Liver (tissue), 9 donors: Measurements from ENCODE around the gene SLC12A6. TPM values are rescaled to one million over a fixed set of nuclear protein-coding genes. Genes with fewer than 3 reads are reported as not detected.

Experiments used
- DNase-seq: peaks from one replicate; pipeline ENCODE4 v3.0.0-alpha.2; 2017; ENCODE audit warnings: low spot score
- H3K27ac ChIP-seq, 2 donors: one replicate each; pipeline ENCODE4 v1.7.0; 2013; ENCODE audit warnings: inconsistent platforms in 2 of 2, low read length in 2 of 2, control low read depth in 1 of 2, low read depth in 1 of 2, mild to moderate bottlenecking in 1 of 2
- H3K27me3 ChIP-seq, 4 donors: one replicate each; pipeline versions ENCODE4 v1.6.1 to v1.7.0; 2013; ENCODE audit warnings: low read length in 3 of 4, inconsistent platforms in 1 of 4, mild to moderate bottlenecking in 1 of 4, moderate library complexity in 1 of 4; ENCODE audit not compliant: control insufficient read depth in 4 of 4, insufficient read depth in 4 of 4
- H3K36me3 ChIP-seq, 4 donors: one replicate each; pipeline versions ENCODE4 v1.6.1 to v1.7.0; 2013; ENCODE audit warnings: low read length in 3 of 4, mild to moderate bottlenecking in 3 of 4, low read depth in 1 of 4, moderate library complexity in 1 of 4; ENCODE audit not compliant: control insufficient read depth in 4 of 4, insufficient read depth in 3 of 4
- H3K4me1 ChIP-seq, 4 donors: one replicate each; pipeline versions ENCODE4 v1.6.1 to v1.7.0; 2013; ENCODE audit warnings: low read length in 3 of 4, mild to moderate bottlenecking in 3 of 4, moderate library complexity in 1 of 4; ENCODE audit not compliant: control insufficient read depth in 4 of 4, insufficient read depth in 4 of 4
- H3K4me3 ChIP-seq, 3 donors: one replicate each; pipeline versions ENCODE4 v1.6.1 to v1.7.0; 2013; ENCODE audit warnings: low read length in 3 of 3, control low read depth in 1 of 3, low read depth in 1 of 3, mild to moderate bottlenecking in 1 of 3
- H3K9ac ChIP-seq, 2 donors: one replicate each; pipeline ENCODE4 v1.7.0; 2013; ENCODE audit warnings: low read length in 2 of 2, mild to moderate bottlenecking in 2 of 2, moderate library complexity in 2 of 2, control low read depth in 1 of 2, low read depth in 1 of 2
- H3K9me3 ChIP-seq, 4 donors: one replicate each; pipeline versions ENCODE4 v1.6.1 to v1.7.0; 2013; ENCODE audit warnings: low read length in 3 of 4; ENCODE audit not compliant: control insufficient read depth in 4 of 4
- ATF3 ChIP-seq: IDR thresholded peaks from 2 replicates; pipeline ENCODE4 v1.6.1; 2016; ENCODE audit warnings: antibody characterized with exemption
- CTCF ChIP-seq: fragments of 150-350 bp; IDR thresholded peaks from 2 replicates; pipeline ENCODE4 v1.5.1; 2017; ENCODE audit warnings: improper control_type of control experiment, low read depth, low read length; ENCODE audit not compliant: missing input control
- EGR1 ChIP-seq, 2 donors: IDR thresholded peaks; 2 replicates each; pipeline ENCODE4 v1.6.1; 2016 to 2018; ENCODE audit warnings: antibody characterized with exemption in 2 of 2, low read depth in 2 of 2
- FOXA1 ChIP-seq: IDR thresholded peaks from 2 replicates; pipeline ENCODE4 v1.6.1; 2016; ENCODE audit warnings: antibody characterized with exemption
- FOXA2 ChIP-seq: IDR thresholded peaks from 2 replicates; pipeline ENCODE4 v1.6.1; 2016; ENCODE audit warnings: antibody characterized with exemption
- GABPA ChIP-seq, 2 donors: IDR thresholded peaks in 1 of 2; conservative IDR thresholded peaks in 1 of 2; 2 replicates each; pipeline ENCODE4 v1.6.1; 2016; ENCODE audit warnings: antibody characterized with exemption in 2 of 2, mild to moderate bottlenecking in 1 of 2, moderate library complexity in 1 of 2
- HNF4A ChIP-seq, 2 donors: conservative IDR thresholded peaks; 2 replicates each; pipeline ENCODE4 v1.6.1; 2016; ENCODE audit warnings: antibody characterized with exemption in 2 of 2, mild to moderate bottlenecking in 2 of 2
- HNF4G ChIP-seq: IDR thresholded peaks from 2 replicates; pipeline ENCODE4 v1.6.1; 2016; ENCODE audit warnings: antibody characterized with exemption
- JUND ChIP-seq, 2 donors: IDR thresholded peaks; 2 replicates each; pipeline ENCODE4 v1.6.1; 2016; ENCODE audit warnings: antibody characterized with exemption in 2 of 2
- MAX ChIP-seq: IDR thresholded peaks from 2 replicates; pipeline ENCODE4 v1.6.1; 2016; ENCODE audit warnings: antibody characterized with exemption
- NR2F2 ChIP-seq: IDR thresholded peaks from 2 replicates; pipeline ENCODE4 v1.6.1; 2016; ENCODE audit warnings: antibody characterized with exemption
- RAD21 ChIP-seq, 2 donors: IDR thresholded peaks; 2 replicates each; pipeline ENCODE4 v1.6.1; 2016; ENCODE audit warnings: antibody characterized with exemption in 2 of 2, mild to moderate bottlenecking in 2 of 2
- REST ChIP-seq: IDR thresholded peaks from 2 replicates; pipeline ENCODE4 v1.6.1; 2016; ENCODE audit warnings: antibody characterized with exemption, mild to moderate bottlenecking
- RXRA ChIP-seq, 2 donors: IDR thresholded peaks; 2 replicates each; pipeline ENCODE4 v1.6.1; 2017 to 2018; ENCODE audit warnings: antibody characterized with exemption in 2 of 2, mild to moderate bottlenecking in 1 of 2
- SP1 ChIP-seq: IDR thresholded peaks from 2 replicates; pipeline ENCODE4 v1.6.1; 2018; ENCODE audit warnings: antibody characterized with exemption, mild to moderate bottlenecking
- TAF1 ChIP-seq: conservative IDR thresholded peaks from 2 replicates; pipeline ENCODE4 v1.6.1; 2016; ENCODE audit warnings: antibody characterized with exemption, mild to moderate bottlenecking
- YY1 ChIP-seq: IDR thresholded peaks from 2 replicates; pipeline ENCODE4 v1.6.1; 2016; ENCODE audit warnings: antibody characterized with exemption, mild to moderate bottlenecking
- ZBTB33 ChIP-seq: IDR thresholded peaks from 2 replicates; pipeline ENCODE4 v1.6.1; 2016; ENCODE audit warnings: antibody characterized with exemption
- WGBS: extraction: QIAGEN DNeasy Blood & Tissue Kit; methylation state at CpG from one replicate; pipeline ENCODE4 v1.1.7; 2013; 5-methylcytosine and 5-hydroxymethylcytosine counted together
- polyA plus RNA-seq, 2 donors: library from polyadenylated mRNA; stranded (reverse) in 1 of 2; unstranded in 1 of 2; fragments of 200-250 nt in 1 of 2; fragments of >200 nt in 1 of 2; fragmentation: Nextera tagmentation in 1 of 2; extraction: Ambion mirVana in 1 of 2; gene quantifications; one replicate each; pipeline versions ENCODE4 v1.2.1 to v1.2.3, GENCODE V29; 2013 to 2015
- total RNA-seq, 2 donors: library from RNA; depleted of rRNA; stranded (reverse); fragments of >200 nt; gene quantifications; one replicate each; pipeline ENCODE4 v1.2.3, GENCODE V29; 2014
- donor health status: healthy.
- donor health status: healthy.
- donor health status: healthy.
- donor health status: healthy.
- donor health status: healthy.

The SLC12A6 gene
- total and polyA plus RNA-seq, 4 donors, result 1.9 to 17.8 (median 7.1) TPM

GRCh38 chr15:34355241-34355640 is 17.7 kb upstream of the SLC12A6 start (continued):
- no peak for TF ChIP-seq NR2F2
- TF ChIP-seq REST, result no peak
- TF ChIP-seq RAD21 (IDR thresholded peaks at IDR 0.05), result no peak
- no peak for TF ChIP-seq YY1
- TF ChIP-seq JUND (IDR thresholded peaks at IDR 0.05), result no peak

GRCh38 chr15:34354286-34354685 is 16.7 kb upstream of the SLC12A6 start:
- H3K4me1 ChIP-seq, result no peaks in the 10 kb centered on the region
- TF ChIP-seq GABPA (IDR thresholded peaks at IDR 0.05 in 1 of 2, conservative IDR thresholded peaks at IDR 0.05 in 1 of 2), result no peak
- no peak for TF ChIP-seq HNF4A (conservative IDR thresholded peaks at IDR 0.05)
- no peak for TF ChIP-seq FOXA2
- TF ChIP-seq EGR1 (IDR thresholded peaks at IDR 0.05; ENCODE audit: low read depth in 2 of 2), result no peak
- no peak for TF ChIP-seq ZBTB33
- TF ChIP-seq CTCF, result no peak
- TF ChIP-seq RAD21 (IDR thresholded peaks at IDR 0.05), result no peak
- TF ChIP-seq MAX, result no peak
- TF ChIP-seq HNF4G, result no peak
- TF ChIP-seq YY1, result no peak
- no peak for TF ChIP-seq REST
- TF ChIP-seq FOXA1, result no peak
- TF ChIP-seq TAF1, result no peak
- no peak for TF ChIP-seq ATF3
- TF ChIP-seq NR2F2, result no peak
- TF ChIP-seq RXRA (IDR thresholded peaks at IDR 0.05), result no peak
- no peak for TF ChIP-seq SP1
- TF ChIP-seq JUND (IDR thresholded peaks at IDR 0.05), result no peak

More at GRCh38 chr15:34354286-34354685, 16.7 kb upstream of the SLC12A6 start:
- Histone ChIP-seq H3K9ac (no peak overlapping the region), H3K9me3 (no peaks in the 10 kb centered on the region), H3K4me3 (no peak overlapping the region), H3K27me3 (no peaks in the 10 kb centered on the region), H3K36me3 (no peaks in the 10 kb centered on the region), H3K27ac (no peak overlapping the region)
- no peak for DNase-seq
- WGBS, result 93% methylated on average over 7 of the region's 7 CpGs
